Urinary bladder (tissue), 4 donors: ENCODE results near the gene ST6GALNAC4. TPM values are rescaled to one million over a fixed set of nuclear protein-coding genes. Genes with fewer than 3 reads are reported as not detected.

Source experiments
- DNase-seq: peaks from one replicate; pipeline ENCODE4 v3.0.0-alpha.2; 2015; ENCODE audit errors: extremely low spot score
- H3K27ac ChIP-seq: one replicate; pipeline ENCODE4 v1.5.1; 2013; ENCODE audit warnings: low read depth, mild to moderate bottlenecking, moderate library complexity
- H3K36me3 ChIP-seq: one replicate; pipeline ENCODE4 v1.6.1; 2013; ENCODE audit warnings: mild to moderate bottlenecking, moderate library complexity; ENCODE audit not compliant: insufficient read depth
- H3K4me1 ChIP-seq: one replicate; pipeline ENCODE4 v1.6.1; 2013; ENCODE audit warnings: mild to moderate bottlenecking, moderate library complexity; ENCODE audit not compliant: insufficient read depth
- H3K4me3 ChIP-seq: one replicate; pipeline ENCODE4 v1.5.1; 2013; ENCODE audit warnings: low read depth, low read length
- WGBS: extraction: QIAGEN DNeasy Blood & Tissue Kit; methylation state at CpG from one replicate; pipeline ENCODE4 v1.1.7; 2013; 5-methylcytosine and 5-hydroxymethylcytosine counted together
- polyA plus RNA-seq: library from polyadenylated mRNA; stranded (reverse); fragments of 200-250 nt; gene quantifications from one replicate; pipeline ENCODE4 v1.2.3, GENCODE V29; 2013
- total RNA-seq: library from RNA; depleted of rRNA; stranded (reverse); fragments of >200 nt; gene quantifications from one replicate; pipeline ENCODE4 v1.2.3, GENCODE V29; 2014
- donor health status: healthy with polysubstance abuse.
- donor health status: healthy.

Gene ST6GALNAC4
- total and polyA plus RNA-seq, 2 donors, result 6.8 to 35.1 TPM

DNA sequence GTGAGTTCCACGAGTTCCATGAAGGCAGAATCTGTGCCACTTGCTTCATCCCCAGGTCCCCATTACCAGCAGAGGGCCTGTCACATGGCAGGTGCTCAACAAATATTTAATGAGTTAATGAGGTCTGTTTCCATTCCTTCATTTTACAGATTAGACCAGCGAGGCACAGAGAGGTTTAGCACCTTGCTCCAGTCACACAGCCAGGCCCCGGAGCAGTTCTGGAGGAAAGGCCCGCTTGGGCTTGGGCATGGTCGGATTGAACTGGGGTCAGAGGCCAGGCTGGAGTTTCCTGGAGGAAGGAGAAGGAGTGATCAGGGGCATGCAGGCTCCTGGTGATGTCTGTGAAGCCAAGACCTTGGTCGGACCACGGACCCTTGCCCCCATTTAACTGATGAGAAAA, 4.0 kb upstream of the ST6GALNAC4 start:
- no peak overlapping the region for H3K4me3 ChIP-seq
- H3K27ac ChIP-seq, result no peak overlapping the region
- H3K36me3 ChIP-seq, result no peaks in the 10 kb centered on the region
- 86% methylated on average over 7 of the region's 7 CpGs for WGBS
- DNase-seq, result no peak
- H3K4me1 ChIP-seq, result no peaks in the 10 kb centered on the region

DNA sequence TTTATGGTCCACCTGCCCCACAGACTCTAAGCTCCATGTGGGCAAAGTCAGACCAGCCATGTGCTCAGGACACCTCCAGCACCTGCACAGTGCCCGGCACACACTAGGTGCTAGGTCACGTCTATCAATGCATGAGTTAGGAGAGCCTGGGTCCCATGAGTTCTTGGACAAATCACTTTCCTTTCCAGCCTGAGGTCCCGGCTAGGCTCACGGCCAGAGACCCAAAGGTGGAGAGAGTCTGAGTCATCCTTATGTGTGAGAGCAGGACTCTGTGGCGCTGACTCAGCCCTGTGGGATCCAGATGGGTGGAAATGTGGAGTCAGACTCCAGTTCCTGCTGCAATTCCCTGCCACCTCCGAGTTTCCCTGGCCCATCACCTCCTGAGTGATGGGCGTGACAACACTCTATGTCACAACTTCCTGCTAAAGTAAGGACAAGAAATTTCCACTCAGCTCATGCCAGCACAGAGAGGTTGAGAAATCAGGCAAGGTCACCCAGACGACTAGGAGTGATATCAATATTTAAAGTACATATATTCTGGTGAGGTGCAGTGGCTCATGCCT, 2.5 kb upstream of the ST6GALNAC4 start:
- Histone ChIP-seq H3K36me3 (no peaks in the 10 kb centered on the region), H3K4me3 (no peak overlapping the region), H3K27ac (no peak overlapping the region), H3K4me1 (no peaks in the 10 kb centered on the region)
- no peak for DNase-seq
- 41% methylated on average over 8 of the region's 8 CpGs for WGBS

DNA sequence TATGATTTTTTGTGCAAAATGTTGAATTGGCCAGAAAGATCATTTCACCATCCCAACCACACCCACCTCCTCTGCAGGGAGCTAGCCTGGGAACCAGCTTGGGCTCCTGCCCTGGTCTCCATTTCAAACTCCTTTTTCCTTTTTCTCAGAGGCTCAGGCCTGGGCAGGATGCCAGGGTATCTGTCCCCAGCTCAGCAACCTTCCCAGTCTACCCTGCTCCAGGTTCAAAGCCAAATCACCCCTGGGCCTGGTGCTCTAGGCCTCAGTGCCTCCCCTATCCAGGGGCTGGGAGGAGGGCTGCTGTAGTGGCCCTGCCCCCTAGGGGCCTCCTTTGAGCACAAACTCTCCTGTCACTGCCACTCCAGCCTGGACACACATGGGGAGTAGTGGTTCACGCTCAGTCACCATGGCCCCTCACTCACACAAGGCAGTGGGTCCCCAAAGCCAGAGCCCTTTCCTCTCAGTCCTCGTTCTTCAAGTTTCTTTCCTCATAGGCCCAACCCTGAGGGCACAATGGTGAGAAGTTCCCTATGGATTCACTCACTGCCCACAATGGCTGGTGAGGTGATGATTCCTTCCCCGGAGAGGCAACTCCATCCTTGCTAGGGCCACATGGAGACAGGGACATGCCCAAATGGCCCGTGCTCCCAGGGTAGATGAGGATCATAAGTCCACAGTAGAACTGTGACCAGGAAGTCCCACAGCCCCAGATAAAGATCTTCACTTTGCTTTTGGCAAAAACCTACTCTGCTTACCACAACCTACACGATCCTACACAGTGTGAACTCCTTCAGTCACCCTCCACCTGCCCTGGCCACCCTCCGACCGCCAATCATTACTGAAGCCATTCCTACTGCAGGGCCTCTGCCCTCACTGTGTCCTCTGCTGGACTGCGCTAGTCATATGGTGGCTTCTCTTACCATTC, 1.6 kb upstream of the ST6GALNAC4 start:
- 88% methylated on average over 8 of the region's 8 CpGs for WGBS
- Histone ChIP-seq H3K27ac (no peak overlapping the region), H3K4me3 (no peak overlapping the region), H3K4me1 (no peaks in the 10 kb centered on the region), H3K36me3 (no peaks in the 10 kb centered on the region)
- DNase-seq, result no peak

DNA sequence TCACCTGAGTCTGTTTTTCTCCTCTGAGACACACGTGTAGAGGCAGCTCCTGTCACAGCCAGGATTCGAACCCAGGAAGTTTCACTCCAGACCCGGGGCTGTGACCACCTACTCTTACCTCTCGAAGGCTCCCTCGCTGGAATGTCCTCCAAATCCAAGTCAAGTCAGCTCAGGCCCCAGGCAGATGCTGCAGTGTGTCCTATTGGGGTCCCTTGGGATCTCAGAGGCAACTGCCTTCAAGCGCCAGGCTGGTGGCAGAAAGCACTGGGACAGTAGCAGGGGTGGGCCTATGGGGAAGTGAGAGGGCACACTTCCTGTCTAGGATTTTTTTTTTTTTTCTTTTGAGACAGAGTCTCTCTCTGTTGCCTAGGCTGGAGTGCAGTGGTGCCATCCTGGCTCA, 762 bp upstream of the ST6GALNAC4 start:
- no peaks in the 10 kb centered on the region for H3K4me1 ChIP-seq
- WGBS, result 76% methylated on average over 6 of the region's 6 CpGs
- no peak overlapping the region for H3K4me3 ChIP-seq

DNA sequence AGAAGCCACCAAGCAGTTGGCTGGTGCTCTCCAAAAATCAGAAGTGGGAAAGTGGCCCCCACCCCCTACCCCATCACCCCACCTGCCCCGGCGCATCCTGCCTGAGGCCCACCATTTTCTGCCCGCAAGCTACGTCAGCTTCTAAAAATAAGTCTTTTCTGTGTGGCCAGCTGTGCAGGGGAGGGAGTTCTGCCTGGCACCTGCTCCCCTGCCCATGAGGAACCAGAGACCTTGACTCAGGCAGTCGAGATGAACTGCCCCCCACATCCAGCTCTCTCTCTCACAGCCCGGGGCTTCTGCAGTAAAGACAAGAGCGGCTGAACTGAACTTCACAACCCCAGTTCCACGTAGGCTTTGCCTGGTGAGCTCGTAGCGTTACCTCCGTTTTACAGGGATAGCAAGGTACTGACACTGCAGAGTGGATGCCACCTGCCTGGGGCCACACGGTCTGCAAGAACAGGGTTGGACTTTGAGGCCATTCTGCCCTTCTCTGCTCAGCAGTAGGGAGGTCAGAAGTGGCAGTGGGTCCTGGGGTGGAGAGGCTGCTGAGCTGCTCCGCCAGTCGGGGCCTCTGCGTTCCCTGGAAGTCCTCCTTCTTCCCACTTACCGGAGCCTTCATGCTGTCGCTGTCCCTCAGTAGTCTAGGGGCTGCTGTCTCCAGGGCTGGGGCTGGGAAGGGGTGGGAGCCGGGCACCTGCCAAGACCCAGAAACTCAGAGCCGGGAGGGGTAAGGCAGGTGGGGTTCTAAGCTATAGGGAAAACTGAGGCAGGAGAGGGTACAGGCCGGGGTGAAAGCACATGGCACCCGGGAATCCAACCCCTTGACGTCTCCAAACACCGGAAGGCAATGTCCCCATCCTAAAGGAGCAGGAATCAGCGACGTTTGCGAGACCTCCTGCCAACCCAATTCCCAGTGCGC, 781 bp downstream of the ST6GALNAC4 start:
- peak overlapping the region; percentile 48 for H3K27ac ChIP-seq
- H3K36me3 ChIP-seq, result no peaks in the 10 kb centered on the region
- peak overlapping the region; percentile 61 for H3K4me3 ChIP-seq
- H3K4me1 ChIP-seq, result no peaks in the 10 kb centered on the region
- DNase-seq, result no peak
- WGBS, result 36% methylated on average over 27 of the region's 27 CpGs

More for the DNA sequence above, 762 bp upstream of the ST6GALNAC4 start:
- H3K27ac ChIP-seq, result no peak overlapping the region
- no peak for DNase-seq
- no peaks in the 10 kb centered on the region for H3K36me3 ChIP-seq

DNA sequence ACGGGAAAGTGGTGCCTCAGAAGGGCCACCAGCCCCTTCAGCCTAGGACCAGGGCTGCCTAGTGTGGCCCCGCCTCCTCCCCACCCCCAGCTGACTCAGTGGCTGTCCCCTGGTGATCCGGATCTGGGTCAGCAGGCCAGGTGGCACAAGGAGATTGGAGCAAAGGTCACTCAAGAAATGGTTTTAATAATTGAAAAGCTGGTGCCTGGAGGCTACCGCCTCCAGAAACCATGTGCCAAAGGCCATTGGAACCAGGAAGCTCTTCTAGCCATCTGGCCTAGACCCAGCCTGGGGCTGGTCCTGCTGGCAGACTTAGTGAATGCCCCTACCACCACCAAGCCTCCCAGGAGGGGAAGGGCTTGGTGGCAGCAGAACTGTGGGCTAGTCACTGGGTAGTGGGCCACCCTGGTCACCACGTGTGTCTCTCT, 1.5 kb downstream of the ST6GALNAC4 start:
- no peak overlapping the region for H3K4me3 ChIP-seq
- WGBS, result 87% methylated on average over 5 of the region's 5 CpGs
- H3K27ac ChIP-seq, result no peak overlapping the region

DNA sequence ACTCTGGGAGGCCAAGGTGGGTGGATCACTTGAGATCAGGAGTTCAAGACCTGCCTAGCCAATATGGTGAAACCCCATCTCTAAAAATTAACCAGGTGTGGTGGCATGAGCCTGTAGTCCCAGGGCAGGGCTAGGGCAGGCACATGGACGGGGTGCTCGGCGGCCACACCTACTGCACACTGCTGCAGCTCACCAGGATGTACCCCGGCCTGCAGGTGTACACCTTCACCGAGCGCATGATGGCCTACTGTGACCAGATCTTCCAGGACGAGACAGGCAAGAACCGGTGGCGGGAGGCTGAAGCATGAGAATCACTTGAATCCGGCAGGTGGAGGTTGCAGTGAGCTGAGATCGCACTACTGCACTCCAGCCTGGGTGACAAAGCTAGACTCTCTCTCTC, 3.2 kb downstream of the ST6GALNAC4 start:
- Histone ChIP-seq H3K27ac (no peak overlapping the region), H3K36me3 (no peaks in the 10 kb centered on the region), H3K4me3 (no peak overlapping the region), H3K4me1 (no peaks in the 10 kb centered on the region)
- WGBS, result 94% methylated on average over 11 of the region's 11 CpGs
- DNase-seq, result no peak

More for the DNA sequence above, 1.5 kb downstream of the ST6GALNAC4 start:
- no peak for DNase-seq
- no peaks in the 10 kb centered on the region for H3K36me3 ChIP-seq
- no peaks in the 10 kb centered on the region for H3K4me1 ChIP-seq

DNA sequence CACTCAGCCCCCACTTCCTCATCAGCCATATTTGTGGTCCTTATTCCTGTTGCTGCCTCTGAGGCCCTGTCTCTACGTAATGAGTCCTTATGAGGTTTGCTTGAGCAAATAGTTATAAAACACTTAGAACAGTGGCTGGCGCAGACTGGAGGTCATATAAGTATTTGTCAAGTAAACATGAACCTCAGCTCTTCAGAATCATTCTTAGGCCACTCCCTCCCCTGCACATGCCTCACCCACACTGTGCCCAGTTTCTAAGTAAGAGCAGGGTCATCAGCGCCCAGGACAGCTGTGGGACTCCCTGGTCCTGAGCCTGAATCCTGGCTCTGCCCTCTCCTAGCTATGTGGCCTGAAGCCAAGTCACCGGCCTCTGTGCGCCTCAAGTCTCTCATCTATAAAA, 4.0 kb downstream of the ST6GALNAC4 start:
- H3K4me1 ChIP-seq, result no peaks in the 10 kb centered on the region
- no peak overlapping the region for H3K4me3 ChIP-seq
- DNase-seq, result no peak
- no peak overlapping the region for H3K27ac ChIP-seq
- 88% methylated on average over 5 of the region's 5 CpGs for WGBS
- no peaks in the 10 kb centered on the region for H3K36me3 ChIP-seq

DNA sequence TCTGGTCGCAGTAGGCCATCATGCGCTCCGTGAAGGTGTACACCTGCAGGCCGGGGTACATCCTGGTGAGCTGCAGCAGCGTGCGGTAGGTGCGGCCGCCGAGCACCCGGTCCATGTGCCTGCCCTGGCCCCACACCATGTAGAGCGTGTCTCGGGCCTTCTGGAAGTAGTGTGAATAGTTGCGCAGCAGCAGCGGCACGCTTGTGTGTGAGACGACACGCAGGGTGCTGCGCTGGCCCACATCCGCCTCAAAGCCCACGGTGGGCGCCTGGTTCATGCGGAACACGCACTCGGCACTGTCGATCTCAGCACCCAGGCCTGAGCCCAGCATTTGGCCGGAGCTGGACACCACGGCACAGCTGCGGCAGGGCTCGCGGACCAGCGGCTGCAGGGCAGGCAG, 4.5 kb downstream of the ST6GALNAC4 start:
- Histone ChIP-seq H3K36me3 (no peaks in the 10 kb centered on the region), H3K4me3 (no peak overlapping the region), H3K4me1 (no peaks in the 10 kb centered on the region), H3K27ac (no peak overlapping the region)
- 95% methylated on average over 31 of the region's 31 CpGs for WGBS
- DNase-seq, result no peak

DNA sequence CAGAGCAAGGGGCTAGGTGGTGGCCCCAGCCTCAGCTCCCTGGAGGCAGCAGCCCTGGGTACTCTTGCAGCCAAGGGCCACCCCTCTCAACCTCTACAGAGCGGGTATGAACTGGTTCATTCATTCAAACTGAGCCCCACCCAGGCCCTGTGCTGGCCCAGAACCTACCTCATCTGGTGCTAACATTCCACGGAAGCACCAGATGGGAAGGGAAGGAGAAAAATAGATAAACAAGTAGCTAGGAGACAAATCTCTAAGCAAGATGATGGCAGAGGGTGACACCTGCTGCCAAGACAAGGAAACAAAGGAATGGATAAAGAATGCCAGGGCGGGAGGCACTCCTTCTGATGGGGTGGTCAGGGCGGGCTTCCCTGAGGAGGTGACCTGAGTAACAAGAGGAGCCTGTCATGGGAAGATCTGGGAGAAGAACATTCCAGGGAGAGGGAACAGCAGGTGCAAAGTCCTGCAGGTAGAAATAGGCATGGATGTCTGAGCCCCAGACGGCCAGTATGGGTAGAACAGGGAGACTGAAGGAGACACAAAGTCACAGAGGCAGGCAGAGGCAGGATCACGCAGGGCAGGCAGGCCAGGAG, 6.1 kb downstream of the ST6GALNAC4 start:
- Histone ChIP-seq H3K4me1 (no peaks in the 10 kb centered on the region), H3K36me3 (no peaks in the 10 kb centered on the region), H3K4me3 (no peak overlapping the region), H3K27ac (no peak overlapping the region)
- no peak for DNase-seq
- 66% methylated on average over 6 of the region's 6 CpGs for WGBS

DNA sequence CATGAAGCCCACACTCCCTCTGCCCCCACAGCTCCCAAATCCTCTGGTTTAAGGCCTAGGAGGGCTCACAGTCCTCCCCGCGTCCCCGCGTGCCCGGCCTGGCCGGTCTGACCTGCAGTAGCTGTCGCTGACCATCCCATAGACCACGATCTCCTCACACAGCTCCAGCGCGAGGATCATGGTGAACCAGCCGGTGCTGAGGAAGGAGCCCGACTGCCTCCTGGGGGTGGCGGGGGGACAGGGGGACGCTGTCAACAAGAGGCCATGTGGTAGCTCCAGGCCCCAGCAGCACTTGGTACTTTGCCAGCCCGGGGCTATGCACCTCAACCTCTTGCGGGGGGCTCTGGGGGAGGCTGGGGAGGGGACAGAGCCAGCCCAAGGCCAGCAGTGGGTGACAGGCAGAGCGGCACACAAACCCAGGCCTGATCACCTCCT, 7.0 kb downstream of the ST6GALNAC4 start:
- Histone ChIP-seq H3K4me3 (no peak overlapping the region), H3K36me3 (no peaks in the 10 kb centered on the region), H3K4me1 (no peaks in the 10 kb centered on the region), H3K27ac (no peak overlapping the region)
- DNase-seq, result no peak
- whole genome bisulfite sequencing, result 88% methylated on average over 17 of the region's 17 CpGs

DNA sequence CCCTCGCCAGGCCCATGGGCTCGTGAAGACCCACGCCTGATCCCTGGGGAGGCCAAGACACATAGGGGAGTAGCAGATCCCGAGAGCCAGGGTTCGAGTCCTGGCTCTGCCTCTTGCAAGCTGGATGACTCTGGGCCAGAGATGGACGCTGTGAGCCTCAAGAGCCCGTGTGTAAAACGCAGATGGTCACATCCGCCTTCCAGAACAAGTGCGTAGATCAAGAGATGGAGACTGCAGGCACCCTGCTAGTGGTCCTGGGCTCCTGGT, 8.2 kb downstream of the ST6GALNAC4 start:
- WGBS, result 96% methylated on average over 10 of the region's 10 CpGs
- H3K27ac ChIP-seq, result no peak overlapping the region
- H3K36me3 ChIP-seq, result no peaks in the 10 kb centered on the region

DNA sequence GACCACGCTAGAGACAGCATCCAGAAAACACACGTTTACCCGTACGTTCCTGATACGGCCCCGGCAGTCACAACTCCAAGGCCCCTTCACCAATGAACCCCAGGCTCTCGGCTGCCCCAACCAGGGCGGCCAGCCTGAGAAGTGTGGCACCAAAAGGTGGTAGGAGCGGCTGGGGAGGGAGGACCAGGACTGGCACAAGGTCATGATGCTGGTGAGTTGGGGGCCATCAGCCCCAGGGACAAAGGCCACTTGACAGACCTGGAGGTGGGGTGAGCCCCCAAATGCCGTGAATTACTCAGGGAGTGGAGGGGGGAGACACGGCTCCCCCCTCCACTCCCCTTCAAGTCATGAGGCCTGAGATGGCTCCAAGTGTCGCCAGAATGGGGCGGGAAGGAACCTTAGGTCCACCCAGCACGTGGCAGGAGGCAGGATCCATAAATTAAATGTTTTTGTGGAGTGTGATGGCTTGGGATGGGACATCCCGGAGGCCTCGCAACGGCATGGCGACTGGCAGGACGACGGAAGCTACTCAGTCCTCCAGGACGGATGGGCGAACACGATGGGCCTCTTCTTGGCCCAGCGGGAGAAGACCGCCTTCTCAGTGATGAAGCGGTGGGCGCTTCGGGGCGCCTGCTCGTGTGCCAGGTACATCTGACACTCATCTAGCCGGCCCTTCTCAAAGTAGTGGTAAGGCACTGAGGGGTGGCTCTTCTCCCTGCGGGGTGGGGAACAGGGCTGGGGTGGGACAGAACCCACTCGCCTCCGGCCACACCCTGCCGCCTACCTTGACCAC, 8.8 kb downstream of the ST6GALNAC4 start:
- H3K4me3 ChIP-seq, result no peak overlapping the region
- no peak overlapping the region for H3K27ac ChIP-seq
- no peaks in the 10 kb centered on the region for H3K4me1 ChIP-seq
- H3K36me3 ChIP-seq, result no peaks in the 10 kb centered on the region
- 90% methylated on average over 35 of the region's 35 CpGs for WGBS
- no peak for DNase-seq

More for the DNA sequence above, 8.2 kb downstream of the ST6GALNAC4 start:
- no peak for DNase-seq
- no peaks in the 10 kb centered on the region for H3K4me1 ChIP-seq
- no peak overlapping the region for H3K4me3 ChIP-seq
